ENCODE results near the gene MBOAT2.

MBOAT2 gene

GRCh38 chr2:8856176-8856575 lies 147.3 kb downstream of the MBOAT2 start:
- H3K4me1 ChIP-seq, result no peaks in the 10 kb centered on the region
- H3K79me2 ChIP-seq, result no peaks in the 10 kb centered on the region
- H2AFZ ChIP-seq, result no peak overlapping the region
- H3K4me2 ChIP-seq (ENCODE audit: low read length), result no peak overlapping the region
- no peaks in the 10 kb centered on the region for H3K36me3 ChIP-seq (ENCODE audit: control insufficient read depth, insufficient read depth, low read length)
- H3K9ac ChIP-seq, result no peak overlapping the region
- H3K27ac ChIP-seq, result no peak overlapping the region
- no peaks in the 10 kb centered on the region for H3K9me3 ChIP-seq (ENCODE audit: control insufficient read depth, low read length)
- H3K4me3 ChIP-seq (ENCODE audit: low read depth, low read length), result no peak overlapping the region
- TF ChIP-seq, protein P1, sequence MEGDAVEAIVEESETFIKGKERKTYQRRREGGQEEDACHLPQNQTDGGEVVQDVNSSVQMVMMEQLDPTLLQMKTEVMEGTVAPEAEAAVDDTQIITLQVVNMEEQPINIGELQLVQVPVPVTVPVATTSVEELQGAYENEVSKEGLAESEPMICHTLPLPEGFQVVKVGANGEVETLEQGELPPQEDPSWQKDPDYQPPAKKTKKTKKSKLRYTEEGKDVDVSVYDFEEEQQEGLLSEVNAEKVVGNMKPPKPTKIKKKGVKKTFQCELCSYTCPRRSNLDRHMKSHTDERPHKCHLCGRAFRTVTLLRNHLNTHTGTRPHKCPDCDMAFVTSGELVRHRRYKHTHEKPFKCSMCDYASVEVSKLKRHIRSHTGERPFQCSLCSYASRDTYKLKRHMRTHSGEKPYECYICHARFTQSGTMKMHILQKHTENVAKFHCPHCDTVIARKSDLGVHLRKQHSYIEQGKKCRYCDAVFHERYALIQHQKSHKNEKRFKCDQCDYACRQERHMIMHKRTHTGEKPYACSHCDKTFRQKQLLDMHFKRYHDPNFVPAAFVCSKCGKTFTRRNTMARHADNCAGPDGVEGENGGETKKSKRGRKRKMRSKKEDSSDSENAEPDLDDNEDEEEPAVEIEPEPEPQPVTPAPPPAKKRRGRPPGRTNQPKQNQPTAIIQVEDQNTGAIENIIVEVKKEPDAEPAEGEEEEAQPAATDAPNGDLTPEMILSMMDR (IDR thresholded peaks at IDR 0.05), result no peak
- H3K27me3 ChIP-seq (ENCODE audit: control insufficient read depth, insufficient read depth, low read length), result no peaks in the 10 kb centered on the region

DNA sequence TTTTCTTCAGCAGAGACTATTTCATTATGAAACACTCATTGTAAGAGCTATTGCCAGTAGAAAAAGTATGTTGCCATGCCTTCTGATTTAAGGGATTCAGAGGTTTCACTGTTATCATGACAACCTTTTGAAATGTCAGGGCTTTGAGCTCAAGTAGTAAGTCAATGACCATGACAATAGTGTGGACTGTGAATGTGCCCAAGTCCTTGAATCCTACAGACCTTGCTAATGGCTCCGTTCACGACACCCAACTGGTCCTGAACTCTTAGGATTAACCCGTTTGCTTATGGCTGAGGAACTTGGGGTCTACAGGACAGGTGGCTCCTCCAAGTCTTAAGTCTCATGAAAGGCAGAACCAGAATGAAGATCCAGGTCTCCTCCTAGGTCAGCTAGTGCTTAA lies 148.5 kb downstream of the MBOAT2 start:
- H3K9me3 ChIP-seq (ENCODE audit: control insufficient read depth, low read length), result no peaks in the 10 kb centered on the region
- H3K4me3 ChIP-seq (ENCODE audit: low read depth, low read length), result no peak overlapping the region
- TF ChIP-seq, protein P1 (IDR thresholded peaks at IDR 0.05), result no peak
- H2AFZ ChIP-seq, result no peak overlapping the region
- H3K27ac ChIP-seq, result no peak overlapping the region
- H3K9ac ChIP-seq, result no peak overlapping the region
- no peaks in the 10 kb centered on the region for H3K4me1 ChIP-seq
- H3K27me3 ChIP-seq (ENCODE audit: control insufficient read depth, insufficient read depth, low read length), result no peaks in the 10 kb centered on the region
- H3K79me2 ChIP-seq, result no peaks in the 10 kb centered on the region
- no peaks in the 10 kb centered on the region for H3K36me3 ChIP-seq (ENCODE audit: control insufficient read depth, insufficient read depth, low read length)
- no peak overlapping the region for H3K4me2 ChIP-seq (ENCODE audit: low read length)

DNA sequence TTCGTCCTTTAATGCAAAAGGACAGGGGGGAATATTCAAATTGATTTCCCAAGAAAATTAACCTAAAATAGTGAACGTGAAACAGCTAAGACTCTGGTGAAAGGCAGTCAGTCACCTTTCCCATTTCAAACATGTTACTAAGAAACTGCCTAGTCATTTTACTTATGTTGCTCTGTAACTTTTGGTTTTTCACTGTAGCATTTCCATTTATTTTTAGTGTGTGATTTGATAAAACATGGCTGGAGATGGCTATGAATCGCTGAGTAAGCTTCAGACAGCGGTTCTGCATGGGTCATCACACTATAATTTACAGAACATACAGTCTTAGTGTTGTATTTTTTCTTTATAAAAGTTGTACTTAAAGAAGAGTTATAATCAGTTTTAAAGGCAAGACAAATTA lies 150.1 kb downstream of the MBOAT2 start:
- no peaks in the 10 kb centered on the region for H3K79me2 ChIP-seq
- no peaks in the 10 kb centered on the region for H3K36me3 ChIP-seq (ENCODE audit: control insufficient read depth, insufficient read depth, low read length)
- H3K4me3 ChIP-seq (ENCODE audit: low read depth, low read length), result no peak overlapping the region
- H3K4me2 ChIP-seq (ENCODE audit: low read length), result no peak overlapping the region
- no peaks in the 10 kb centered on the region for H3K4me1 ChIP-seq
- H3K9ac ChIP-seq, result no peak overlapping the region
- H2AFZ ChIP-seq, result no peak overlapping the region
- H3K9me3 ChIP-seq (ENCODE audit: control insufficient read depth, low read length), result no peaks in the 10 kb centered on the region
- no peaks in the 10 kb centered on the region for H3K27me3 ChIP-seq (ENCODE audit: control insufficient read depth, insufficient read depth, low read length)
- TF ChIP-seq, protein P1 (IDR thresholded peaks at IDR 0.05), result no peak
- no peak overlapping the region for H3K27ac ChIP-seq

DNA sequence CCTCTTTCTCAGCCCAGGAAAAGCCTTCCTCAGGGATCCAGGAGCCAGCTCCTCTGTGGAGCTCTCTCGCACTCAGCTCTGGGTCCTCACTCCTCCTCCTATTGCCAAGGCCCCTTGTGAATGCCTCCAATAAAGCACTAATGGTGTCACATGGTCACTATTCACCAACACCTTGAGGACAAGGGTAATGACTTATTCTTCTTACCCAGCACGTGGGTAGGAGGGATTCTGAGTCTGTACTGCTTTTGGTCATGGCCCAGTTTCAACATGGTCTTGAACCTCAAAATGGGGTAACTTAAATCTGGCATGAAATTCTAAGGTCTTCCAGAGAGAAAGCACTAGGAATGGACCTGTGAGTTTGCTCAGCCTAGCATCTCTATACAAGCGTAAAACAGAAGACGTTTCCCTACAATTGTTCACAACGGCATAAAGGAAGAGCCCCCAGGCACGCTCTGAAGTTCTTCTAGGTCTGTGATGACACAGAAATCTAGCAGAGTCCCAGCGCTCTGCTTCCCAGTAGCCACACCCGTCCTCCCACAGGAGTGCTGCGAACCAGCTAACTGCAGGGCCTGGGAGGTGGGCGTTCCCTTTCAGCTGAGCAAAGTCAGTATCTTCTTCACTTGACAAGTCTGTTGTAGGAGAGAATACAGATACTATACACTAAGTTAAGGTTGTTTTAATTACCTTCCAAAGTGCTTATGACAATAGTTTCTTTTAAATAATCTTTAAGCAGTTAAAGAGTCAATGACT lies 151.5 kb downstream of the MBOAT2 start:
- Histone ChIP-seq H3K27ac (no peak overlapping the region), H3K36me3 (ENCODE audit: control insufficient read depth, insufficient read depth, low read length) (no peaks in the 10 kb centered on the region), H3K27me3 (ENCODE audit: control insufficient read depth, insufficient read depth, low read length) (no peaks in the 10 kb centered on the region), H3K9me3 (ENCODE audit: control insufficient read depth, low read length) (no peaks in the 10 kb centered on the region), H3K4me1 (no peaks in the 10 kb centered on the region), H3K4me3 (ENCODE audit: low read depth, low read length) (no peak overlapping the region), H3K4me2 (ENCODE audit: low read length) (no peak overlapping the region), H2AFZ (no peak overlapping the region), H3K9ac (no peak overlapping the region), H3K79me2 (no peaks in the 10 kb centered on the region)
- TF ChIP-seq, protein P1 (IDR thresholded peaks at IDR 0.05), result no peak
